Measurements from ENCODE around the gene INSYN2A. TPM values are rescaled to one million over a fixed set of nuclear protein-coding genes. Genes with fewer than 3 reads are reported as not detected.

INSYN2A gene
- total RNA-seq, 1 donor from 2014 or later: 4.6 TPM

- Mint-ChIP-seq H3K27ac (ENCODE audit: unreplicated experiment) (no peak overlapping the region), H3K4me3 (ENCODE audit: unreplicated experiment) (no peak overlapping the region), H3K36me3 (ENCODE audit: unreplicated experiment) (peaks cover 6% of the 10 kb centered on the region), H3K27me3 (ENCODE audit: unreplicated experiment) (no peaks in the 10 kb centered on the region), H3K9me3 (ENCODE audit: unreplicated experiment) (no peaks in the 10 kb centered on the region), H3K4me1 (ENCODE audit: unreplicated experiment) (peaks cover 34% of the 10 kb centered on the region)
- no peak for TF ChIP-seq CTCF (IDR thresholded peaks at IDR 0.05)
- DNase-seq (ENCODE audit: extremely low spot score, unreplicated experiment): no peak
These were observed 44.3 kb downstream of the INSYN2A start for GRCh38 chr10:127151981-127152699.

GRCh38 chr10:127151541-127151940 lies 44.9 kb downstream of the INSYN2A start:
- H3K27ac Mint-ChIP-seq (ENCODE audit: unreplicated experiment): no peak overlapping the region
- DNase-seq (ENCODE audit: extremely low spot score, unreplicated experiment): peak; percentile 19
- H3K4me1 Mint-ChIP-seq (ENCODE audit: unreplicated experiment): peaks cover 30% of the 10 kb centered on the region
- no peak overlapping the region for H3K4me3 Mint-ChIP-seq (ENCODE audit: unreplicated experiment)
- H3K36me3 Mint-ChIP-seq (ENCODE audit: unreplicated experiment): peaks cover 6% of the 10 kb centered on the region
- H3K9me3 Mint-ChIP-seq (ENCODE audit: unreplicated experiment): no peaks in the 10 kb centered on the region
- H3K27me3 Mint-ChIP-seq (ENCODE audit: unreplicated experiment): no peaks in the 10 kb centered on the region
- TF ChIP-seq CTCF (IDR thresholded peaks at IDR 0.05): no peak

GRCh38 chr10:127150136-127150535 lies 46.3 kb downstream of the INSYN2A start:
- Mint-ChIP-seq H3K4me1 (ENCODE audit: unreplicated experiment) (peaks cover 30% of the 10 kb centered on the region), H3K4me3 (ENCODE audit: unreplicated experiment) (no peak overlapping the region), H3K9me3 (ENCODE audit: unreplicated experiment) (no peaks in the 10 kb centered on the region), H3K36me3 (ENCODE audit: unreplicated experiment) (peaks cover 3% of the 10 kb centered on the region), H3K27ac (ENCODE audit: unreplicated experiment) (peak overlapping the region; percentile 91), H3K27me3 (ENCODE audit: unreplicated experiment) (no peaks in the 10 kb centered on the region)
- TF ChIP-seq CTCF (IDR thresholded peaks at IDR 0.05): no peak
- peak; percentile 25 for DNase-seq (ENCODE audit: extremely low spot score, unreplicated experiment)

- DNase-seq (ENCODE audit: extremely low spot score, unreplicated experiment): peak; percentile 5
These were observed 46.8 kb downstream of the INSYN2A start for GRCh38 chr10:127149501-127150081.

More at GRCh38 chr10:127149501-127150081, 46.8 kb downstream of the INSYN2A start:
- peaks cover 5% of the 10 kb centered on the region for H3K36me3 Mint-ChIP-seq (ENCODE audit: unreplicated experiment)
- TF ChIP-seq CTCF (IDR thresholded peaks at IDR 0.05): no peak
- peak overlapping the region; percentile 91 for H3K27ac Mint-ChIP-seq (ENCODE audit: unreplicated experiment)
- no peaks in the 10 kb centered on the region for H3K27me3 Mint-ChIP-seq (ENCODE audit: unreplicated experiment)
- H3K4me1 Mint-ChIP-seq (ENCODE audit: unreplicated experiment): peaks cover 30% of the 10 kb centered on the region
- no peak overlapping the region for H3K4me3 Mint-ChIP-seq (ENCODE audit: unreplicated experiment)
- H3K9me3 Mint-ChIP-seq (ENCODE audit: unreplicated experiment): no peaks in the 10 kb centered on the region

Data from osteocyte (in vitro differentiated cells).